ENCODE data around the gene ABCB8. TPM values are rescaled to one million over a fixed set of nuclear protein-coding genes. Genes with fewer than 3 reads are reported as not detected.
A peak's percentile ranks its signal among the peaks of the same experiment; 100 is the strongest.

ABCB8 gene
- total and polyA plus RNA-seq, 9 of the 15 experiments (the other 6 are each of a cell fraction or from before 2014, with no cell fraction given), result 7.6 to 106 (median 36.3) TPM

DNA sequence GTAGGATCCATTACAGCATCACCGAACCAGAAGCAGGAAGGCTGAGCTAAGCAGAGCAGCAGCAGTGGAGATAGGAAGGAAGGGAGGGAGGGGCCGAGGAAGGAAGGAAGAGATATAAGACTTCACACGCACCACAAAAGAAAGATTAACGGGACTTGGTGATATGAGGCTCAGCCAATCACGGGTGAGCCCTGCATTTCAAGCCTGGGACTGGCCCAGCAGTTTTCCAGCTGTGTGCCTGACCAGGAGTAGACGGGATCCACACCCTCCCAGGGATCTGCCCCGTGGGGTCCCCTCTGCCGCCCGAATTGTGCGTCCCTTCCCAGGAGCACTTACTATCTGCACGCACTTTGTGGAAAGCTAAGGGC, 20.1 kb upstream of the ABCB8 start (continued):
- TF ChIP-seq, protein P1, sequence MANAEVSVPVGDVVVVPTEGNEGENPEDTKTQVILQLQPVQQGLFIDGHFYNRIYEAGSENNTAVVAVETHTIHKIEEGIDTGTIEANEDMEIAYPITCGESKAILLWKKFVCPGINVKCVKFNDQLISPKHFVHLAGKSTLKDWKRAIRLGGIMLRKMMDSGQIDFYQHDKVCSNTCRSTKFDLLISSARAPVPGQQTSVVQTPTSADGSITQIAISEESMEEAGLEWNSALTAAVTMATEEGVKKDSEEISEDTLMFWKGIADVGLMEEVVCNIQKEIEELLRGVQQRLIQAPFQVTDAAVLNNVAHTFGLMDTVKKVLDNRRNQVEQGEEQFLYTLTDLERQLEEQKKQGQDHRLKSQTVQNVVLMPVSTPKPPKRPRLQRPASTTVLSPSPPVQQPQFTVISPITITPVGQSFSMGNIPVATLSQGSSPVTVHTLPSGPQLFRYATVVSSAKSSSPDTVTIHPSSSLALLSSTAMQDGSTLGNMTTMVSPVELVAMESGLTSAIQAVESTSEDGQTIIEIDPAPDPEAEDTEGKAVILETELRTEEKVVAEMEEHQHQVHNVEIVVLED (CRISPR knock-in tag; IDR thresholded peaks at IDR 0.05), result no peak
- TF ChIP-seq ZNF655 (CRISPR knock-in tag; IDR thresholded peaks at IDR 0.05), result no peak
- TF ChIP-seq MECOM (CRISPR knock-in tag; IDR thresholded peaks at IDR 0.05), result peak; percentile 72; the same call in 1 of the 2 replicates
- TF ChIP-seq PYGO2 (tag; IDR thresholded peaks at IDR 0.05), result no peak
- peak; percentile 58 for TF ChIP-seq FOXP1 (CRISPR knock-in tag; IDR thresholded peaks at IDR 0.05)
- peak; percentile 79 for TF ChIP-seq TEAD4 (IDR thresholded peaks at IDR 0.05; ENCODE audit: low read length)
- no peak for TF ChIP-seq TEAD4 (CRISPR knock-in tag; IDR thresholded peaks at IDR 0.05; ENCODE audit: borderline replicate concordance)
- TF ChIP-seq KLF6 (CRISPR knock-in tag; IDR thresholded peaks at IDR 0.05; ENCODE audit: borderline replicate concordance), result 0 out of 2 replicates have a peak, but pooled peaks have one; percentile 12
- peak; percentile 24; the same call in 1 of the 2 replicates for TF ChIP-seq ZNF316 (IDR thresholded peaks at IDR 0.05)
- peak; percentile 96 for TF ChIP-seq MEIS2 (IDR thresholded peaks at IDR 0.05; ENCODE audit: partially characterized antibody)
- TF ChIP-seq NFYB (IDR thresholded peaks at IDR 0.05; ENCODE audit: extremely low read depth, insufficient read length), result peak; percentile 61
- no peak for TF ChIP-seq PBX2 (CRISPR knock-in tag; IDR thresholded peaks at IDR 0.05; ENCODE audit: low read depth)
- TF ChIP-seq PBX2 (tag; conservative IDR thresholded peaks at IDR 0.05; ENCODE audit: low read depth), result peak; percentile 81
- TF ChIP-seq, protein P2, sequence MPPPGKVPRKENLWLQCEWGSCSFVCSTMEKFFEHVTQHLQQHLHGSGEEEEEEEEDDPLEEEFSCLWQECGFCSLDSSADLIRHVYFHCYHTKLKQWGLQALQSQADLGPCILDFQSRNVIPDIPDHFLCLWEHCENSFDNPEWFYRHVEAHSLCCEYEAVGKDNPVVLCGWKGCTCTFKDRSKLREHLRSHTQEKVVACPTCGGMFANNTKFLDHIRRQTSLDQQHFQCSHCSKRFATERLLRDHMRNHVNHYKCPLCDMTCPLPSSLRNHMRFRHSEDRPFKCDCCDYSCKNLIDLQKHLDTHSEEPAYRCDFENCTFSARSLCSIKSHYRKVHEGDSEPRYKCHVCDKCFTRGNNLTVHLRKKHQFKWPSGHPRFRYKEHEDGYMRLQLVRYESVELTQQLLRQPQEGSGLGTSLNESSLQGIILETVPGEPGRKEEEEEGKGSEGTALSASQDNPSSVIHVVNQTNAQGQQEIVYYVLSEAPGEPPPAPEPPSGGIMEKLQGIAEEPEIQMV (tag; conservative IDR thresholded peaks at IDR 0.05; ENCODE audit: low read depth), result no peak
- no peak for TF ChIP-seq ZNF282 (CRISPR knock-in tag; IDR thresholded peaks at IDR 0.05)
- TF ChIP-seq NRF1 (conservative IDR thresholded peaks at IDR 0.05 in 1 of 2, IDR thresholded peaks at IDR 0.05 in 1 of 2), result peak; percentile 52 to 64
- peak; percentile 85 for TF ChIP-seq PKNOX1 (IDR thresholded peaks at IDR 0.05)
- TF ChIP-seq ETV1 (tag; conservative IDR thresholded peaks at IDR 0.05; ENCODE audit: low read depth), result peak; percentile 91
- no peak for TF ChIP-seq RFX7 (CRISPR knock-in tag; IDR thresholded peaks at IDR 0.05)
- no peak for TF ChIP-seq POLR3G (IDR thresholded peaks at IDR 0.05; ENCODE audit: extremely low read depth, insufficient read length, insufficient replicate concordance)
- TF ChIP-seq EP400 (IDR thresholded peaks at IDR 0.05), result no peak
- peak in 1 of 2 experiments; percentile 76; a peak in 2 of 4 replicates for TF ChIP-seq ARNT (IDR thresholded peaks at IDR 0.05)
- no peak for TF ChIP-seq ZEB2 (IDR thresholded peaks at IDR 0.05)

Data from K562 (cell line).